ENCODE measurements around the gene FHOD3. TPM values are rescaled to one million over a fixed set of nuclear protein-coding genes. Genes with fewer than 3 reads are reported as not detected.

The FHOD3 gene
- total RNA-seq, 1 donor from 2014 or later: 8.9 TPM

GRCh38 chr18:36441426-36442240 is 144.1 kb downstream of the FHOD3 start:
- DNase-seq (ENCODE audit: low spot score): no peak
- Mint-ChIP-seq H3K27ac (ENCODE audit: unreplicated experiment) (peak overlapping the region; percentile 88), H3K4me3 (ENCODE audit: unreplicated experiment) (peak overlapping the region; percentile 43), H3K4me1 (ENCODE audit: low read depth) (peaks cover 81% of the 10 kb centered on the region), H3K9me3 (ENCODE audit: low read depth) (peaks cover 5% of the 10 kb centered on the region), H3K36me3 (ENCODE audit: low read depth) (peaks cover 2% of the 10 kb centered on the region), H3K27me3 (ENCODE audit: low read depth) (no peaks in the 10 kb centered on the region)
- TF ChIP-seq, protein P1, sequence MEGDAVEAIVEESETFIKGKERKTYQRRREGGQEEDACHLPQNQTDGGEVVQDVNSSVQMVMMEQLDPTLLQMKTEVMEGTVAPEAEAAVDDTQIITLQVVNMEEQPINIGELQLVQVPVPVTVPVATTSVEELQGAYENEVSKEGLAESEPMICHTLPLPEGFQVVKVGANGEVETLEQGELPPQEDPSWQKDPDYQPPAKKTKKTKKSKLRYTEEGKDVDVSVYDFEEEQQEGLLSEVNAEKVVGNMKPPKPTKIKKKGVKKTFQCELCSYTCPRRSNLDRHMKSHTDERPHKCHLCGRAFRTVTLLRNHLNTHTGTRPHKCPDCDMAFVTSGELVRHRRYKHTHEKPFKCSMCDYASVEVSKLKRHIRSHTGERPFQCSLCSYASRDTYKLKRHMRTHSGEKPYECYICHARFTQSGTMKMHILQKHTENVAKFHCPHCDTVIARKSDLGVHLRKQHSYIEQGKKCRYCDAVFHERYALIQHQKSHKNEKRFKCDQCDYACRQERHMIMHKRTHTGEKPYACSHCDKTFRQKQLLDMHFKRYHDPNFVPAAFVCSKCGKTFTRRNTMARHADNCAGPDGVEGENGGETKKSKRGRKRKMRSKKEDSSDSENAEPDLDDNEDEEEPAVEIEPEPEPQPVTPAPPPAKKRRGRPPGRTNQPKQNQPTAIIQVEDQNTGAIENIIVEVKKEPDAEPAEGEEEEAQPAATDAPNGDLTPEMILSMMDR (IDR thresholded peaks at IDR 0.05): peak; percentile 8

- Mint-ChIP-seq H3K9me3 (ENCODE audit: low read depth) (peaks cover 5% of the 10 kb centered on the region), H3K4me1 (ENCODE audit: low read depth) (peaks cover 89% of the 10 kb centered on the region), H3K36me3 (ENCODE audit: low read depth) (peaks cover 2% of the 10 kb centered on the region), H3K27me3 (ENCODE audit: low read depth) (no peaks in the 10 kb centered on the region), H3K4me3 (ENCODE audit: unreplicated experiment) (no peak overlapping the region), H3K27ac (ENCODE audit: unreplicated experiment) (peak overlapping the region; percentile 52)
- no peak for DNase-seq (ENCODE audit: low spot score)
- TF ChIP-seq, protein P1 (IDR thresholded peaks at IDR 0.05): no peak
Observed at GRCh38 chr18:36442717-36443116, 145.2 kb downstream of the FHOD3 start.

DNA sequence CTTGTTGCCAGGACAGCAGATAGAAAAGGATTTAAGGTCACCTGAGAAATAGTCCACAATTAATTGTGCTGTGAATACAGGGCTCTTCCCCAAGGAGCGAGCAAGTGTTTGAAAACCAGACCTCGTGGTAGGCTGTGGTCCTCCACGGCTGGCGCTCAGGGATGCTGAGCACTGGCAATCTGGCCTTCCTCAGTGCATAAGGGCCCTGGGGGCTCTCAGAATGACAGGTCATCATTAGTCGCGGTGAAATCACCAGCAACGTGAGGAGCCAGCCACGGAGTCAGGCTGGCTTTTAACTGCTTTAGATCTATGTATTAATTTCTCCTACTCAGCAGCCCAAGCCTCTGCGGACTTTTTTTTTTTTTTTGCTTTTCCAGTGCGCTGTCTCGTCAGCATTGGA is 148.5 kb downstream of the FHOD3 start:
- Mint-ChIP-seq H3K27me3 (ENCODE audit: low read depth) (no peaks in the 10 kb centered on the region), H3K27ac (ENCODE audit: unreplicated experiment) (no peak overlapping the region), H3K4me3 (ENCODE audit: unreplicated experiment) (no peak overlapping the region), H3K36me3 (ENCODE audit: low read depth) (peaks cover 2% of the 10 kb centered on the region), H3K9me3 (ENCODE audit: low read depth) (peaks cover 7% of the 10 kb centered on the region), H3K4me1 (ENCODE audit: low read depth) (peaks cover 84% of the 10 kb centered on the region)
- TF ChIP-seq, protein P1 (IDR thresholded peaks at IDR 0.05): no peak
- no peak for DNase-seq (ENCODE audit: low spot score)

GRCh38 chr18:36448384-36449290 is 151.1 kb downstream of the FHOD3 start:
- peaks cover 7% of the 10 kb centered on the region for H3K9me3 Mint-ChIP-seq (ENCODE audit: low read depth)

More at GRCh38 chr18:36448384-36449290, 151.1 kb downstream of the FHOD3 start:
- DNase-seq (ENCODE audit: low spot score): no peak
- Mint-ChIP-seq H3K4me3 (ENCODE audit: unreplicated experiment) (no peak overlapping the region), H3K27ac (ENCODE audit: unreplicated experiment) (peak overlapping the region; percentile 45), H3K27me3 (ENCODE audit: low read depth) (no peaks in the 10 kb centered on the region), H3K4me1 (ENCODE audit: low read depth) (peaks cover 79% of the 10 kb centered on the region), H3K36me3 (ENCODE audit: low read depth) (peaks cover 2% of the 10 kb centered on the region)
- TF ChIP-seq, protein P1 (IDR thresholded peaks at IDR 0.05): no peak

Measured in chondrocyte (in vitro differentiated cells).